OCI-LY3 (cell line): Measurements from ENCODE around the gene GCNT2.

ENCODE experiments used
- EZH2phosphoT487 ChIP-seq: fragments of 200-600 bp; shearing (Covaris generic); IDR thresholded peaks from 2 replicates; pipeline ENCODE4 v1.6.1; 2018; ENCODE audit warnings: antibody characterized with exemption, mixed run types, low read depth
- TF ChIP-seq, protein P1 (sequence below): fragments of 200-600, 300-600 bp; sonication (generic); IDR thresholded peaks from 2 replicates; pipeline ENCODE4 v1.5.1; 2014; ENCODE audit warnings: antibody characterized with exemption, low read length, low read depth

DNA sequence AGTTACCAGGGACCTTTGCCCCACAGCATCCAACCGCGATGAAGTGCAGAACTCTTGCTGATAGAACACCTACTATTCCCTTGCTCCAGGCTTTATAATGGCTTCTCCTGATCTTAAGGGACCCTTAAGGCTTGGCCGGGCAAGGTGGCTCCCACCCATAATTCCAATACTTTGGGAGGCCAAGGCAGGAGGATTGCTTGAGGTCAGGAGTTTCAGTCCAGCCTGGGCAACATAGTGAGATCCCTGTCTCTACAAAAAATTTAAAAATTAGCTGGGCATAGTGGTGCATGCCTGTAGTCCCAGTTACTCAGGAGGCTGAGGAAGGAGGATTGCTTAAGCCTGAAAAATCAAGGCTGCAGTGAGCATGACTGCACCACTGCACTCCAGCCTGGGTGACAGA is 68.8 kb downstream of the GCNT2 start:
- TF ChIP-seq, protein P1, sequence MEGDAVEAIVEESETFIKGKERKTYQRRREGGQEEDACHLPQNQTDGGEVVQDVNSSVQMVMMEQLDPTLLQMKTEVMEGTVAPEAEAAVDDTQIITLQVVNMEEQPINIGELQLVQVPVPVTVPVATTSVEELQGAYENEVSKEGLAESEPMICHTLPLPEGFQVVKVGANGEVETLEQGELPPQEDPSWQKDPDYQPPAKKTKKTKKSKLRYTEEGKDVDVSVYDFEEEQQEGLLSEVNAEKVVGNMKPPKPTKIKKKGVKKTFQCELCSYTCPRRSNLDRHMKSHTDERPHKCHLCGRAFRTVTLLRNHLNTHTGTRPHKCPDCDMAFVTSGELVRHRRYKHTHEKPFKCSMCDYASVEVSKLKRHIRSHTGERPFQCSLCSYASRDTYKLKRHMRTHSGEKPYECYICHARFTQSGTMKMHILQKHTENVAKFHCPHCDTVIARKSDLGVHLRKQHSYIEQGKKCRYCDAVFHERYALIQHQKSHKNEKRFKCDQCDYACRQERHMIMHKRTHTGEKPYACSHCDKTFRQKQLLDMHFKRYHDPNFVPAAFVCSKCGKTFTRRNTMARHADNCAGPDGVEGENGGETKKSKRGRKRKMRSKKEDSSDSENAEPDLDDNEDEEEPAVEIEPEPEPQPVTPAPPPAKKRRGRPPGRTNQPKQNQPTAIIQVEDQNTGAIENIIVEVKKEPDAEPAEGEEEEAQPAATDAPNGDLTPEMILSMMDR, result no peak
- no peak for TF ChIP-seq EZH2phosphoT487
